GM23338 (cell line): ENCODE measurements around the gene BAX.

Experiments used
- CREB1 ChIP-seq: fragments of 250-450 bp; sonication (Bioruptor Pico); IDR thresholded peaks from 2 replicates; pipeline ENCODE4 v1.5.0; 2020; ENCODE audit warnings: low read depth, mild to moderate bottlenecking, moderate library complexity
- CTCF ChIP-seq, 2 experiments: fragments of 200-600 bp in 1 of 2; sonication (generic) in 1 of 2; conservative IDR thresholded peaks; 2 replicates each; pipeline versions ENCODE4 v1.5.1 to v1.6.1; 2016 to 2017; ENCODE audit warnings: antibody characterized with exemption in 2 of 2, low read depth in 2 of 2, mild to moderate bottlenecking in 2 of 2, moderate library complexity in 1 of 2
- EZH2 ChIP-seq: fragments of 200-600 bp; sonication (generic); IDR thresholded peaks from one replicate; pipeline ENCODE4 v1.8.0; 2017; ENCODE audit warnings: antibody characterized with exemption, mild to moderate bottlenecking, low read depth; ENCODE audit not compliant: unreplicated experiment
- EZH2phosphoT487 ChIP-seq: fragments of 200-600 bp; sonication (generic); IDR thresholded peaks from one replicate; pipeline ENCODE4 v1.8.1; 2018; ENCODE audit warnings: antibody characterized with exemption; ENCODE audit not compliant: unreplicated experiment
- JUNB ChIP-seq: IDR thresholded peaks from one replicate; pipeline ENCODE4 v1.6.1; 2016; ENCODE audit warnings: antibody characterized with exemption; ENCODE audit not compliant: unreplicated experiment
- POLR2AphosphoS5 ChIP-seq: IDR thresholded peaks from 2 replicates; pipeline ENCODE4 v1.6.1; 2016; ENCODE audit warnings: antibody characterized with exemption, low read depth
- STAT1 ChIP-seq: IDR thresholded peaks from one replicate; pipeline ENCODE4 v1.6.1; 2016; ENCODE audit warnings: antibody characterized with exemption; ENCODE audit not compliant: unreplicated experiment
- ZNF331 ChIP-seq: fragments of 250-450 bp; sonication (Bioruptor Pico); IDR thresholded peaks from 2 replicates; pipeline ENCODE4 v1.5.0; 2020; ENCODE audit warnings: low read depth, mild to moderate bottlenecking, moderate library complexity
- TF ChIP-seq, protein P1 (sequence below): IDR thresholded peaks from one replicate; pipeline ENCODE4 v1.6.1; 2018; ENCODE audit warnings: antibody characterized with exemption; ENCODE audit not compliant: unreplicated experiment
- TF ChIP-seq, protein P2 (sequence below): IDR thresholded peaks from 2 replicates; pipeline ENCODE4 v1.6.1; 2016; ENCODE audit warnings: antibody characterized with exemption
- TF ChIP-seq, protein P3 (sequence below): fragments of 250-450 bp; sonication (Bioruptor Pico); IDR thresholded peaks from 2 replicates; pipeline ENCODE4 v1.5.0; 2020; ENCODE audit warnings: mild to moderate bottlenecking, moderate library complexity

DNA sequence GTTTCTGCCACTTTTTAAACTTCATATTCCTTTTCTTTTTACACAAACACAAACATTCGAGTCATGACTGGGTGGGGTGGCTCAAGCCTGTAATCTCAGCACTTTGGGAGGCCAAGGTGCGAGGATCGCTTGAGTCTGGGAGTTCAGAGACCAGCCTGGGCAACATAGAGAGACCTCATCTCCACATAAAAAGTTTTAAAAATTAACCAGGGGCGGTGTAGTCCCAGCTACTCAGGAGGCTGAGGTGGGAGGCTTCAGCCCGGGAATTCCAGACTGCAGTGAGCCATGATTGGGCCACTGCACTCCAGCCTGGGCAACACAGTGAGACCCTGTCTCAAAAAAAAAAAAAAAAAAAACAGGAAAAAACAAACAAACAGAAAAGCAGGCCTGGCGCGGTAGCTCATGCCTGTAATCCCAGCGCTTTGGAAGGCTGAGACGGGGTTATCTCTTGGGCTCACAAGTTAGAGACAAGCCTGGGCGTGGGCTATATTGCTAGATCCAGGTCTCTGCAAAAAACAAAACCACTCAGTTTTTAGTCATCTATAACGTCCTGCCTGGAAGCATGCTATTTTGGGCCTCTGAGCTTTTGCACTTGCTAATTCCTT, 583 bp upstream of the BAX start:
- TF ChIP-seq CTCF (conservative IDR thresholded peaks at IDR 0.05; ENCODE audit: low read depth in 2 of 2) (no peak), EZH2 (no peak), POLR2AphosphoS5 (no peak), JUNB (no peak), EZH2phosphoT487 (no peak), CREB1 (CRISPR knock-in tag) (no peak), ZNF331 (CRISPR knock-in tag) (no peak), STAT1 (no peak)
- TF ChIP-seq, protein P1, sequence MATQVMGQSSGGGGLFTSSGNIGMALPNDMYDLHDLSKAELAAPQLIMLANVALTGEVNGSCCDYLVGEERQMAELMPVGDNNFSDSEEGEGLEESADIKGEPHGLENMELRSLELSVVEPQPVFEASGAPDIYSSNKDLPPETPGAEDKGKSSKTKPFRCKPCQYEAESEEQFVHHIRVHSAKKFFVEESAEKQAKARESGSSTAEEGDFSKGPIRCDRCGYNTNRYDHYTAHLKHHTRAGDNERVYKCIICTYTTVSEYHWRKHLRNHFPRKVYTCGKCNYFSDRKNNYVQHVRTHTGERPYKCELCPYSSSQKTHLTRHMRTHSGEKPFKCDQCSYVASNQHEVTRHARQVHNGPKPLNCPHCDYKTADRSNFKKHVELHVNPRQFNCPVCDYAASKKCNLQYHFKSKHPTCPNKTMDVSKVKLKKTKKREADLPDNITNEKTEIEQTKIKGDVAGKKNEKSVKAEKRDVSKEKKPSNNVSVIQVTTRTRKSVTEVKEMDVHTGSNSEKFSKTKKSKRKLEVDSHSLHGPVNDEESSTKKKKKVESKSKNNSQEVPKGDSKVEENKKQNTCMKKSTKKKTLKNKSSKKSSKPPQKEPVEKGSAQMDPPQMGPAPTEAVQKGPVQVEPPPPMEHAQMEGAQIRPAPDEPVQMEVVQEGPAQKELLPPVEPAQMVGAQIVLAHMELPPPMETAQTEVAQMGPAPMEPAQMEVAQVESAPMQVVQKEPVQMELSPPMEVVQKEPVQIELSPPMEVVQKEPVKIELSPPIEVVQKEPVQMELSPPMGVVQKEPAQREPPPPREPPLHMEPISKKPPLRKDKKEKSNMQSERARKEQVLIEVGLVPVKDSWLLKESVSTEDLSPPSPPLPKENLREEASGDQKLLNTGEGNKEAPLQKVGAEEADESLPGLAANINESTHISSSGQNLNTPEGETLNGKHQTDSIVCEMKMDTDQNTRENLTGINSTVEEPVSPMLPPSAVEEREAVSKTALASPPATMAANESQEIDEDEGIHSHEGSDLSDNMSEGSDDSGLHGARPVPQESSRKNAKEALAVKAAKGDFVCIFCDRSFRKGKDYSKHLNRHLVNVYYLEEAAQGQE, result no peak
- TF ChIP-seq, protein P2, sequence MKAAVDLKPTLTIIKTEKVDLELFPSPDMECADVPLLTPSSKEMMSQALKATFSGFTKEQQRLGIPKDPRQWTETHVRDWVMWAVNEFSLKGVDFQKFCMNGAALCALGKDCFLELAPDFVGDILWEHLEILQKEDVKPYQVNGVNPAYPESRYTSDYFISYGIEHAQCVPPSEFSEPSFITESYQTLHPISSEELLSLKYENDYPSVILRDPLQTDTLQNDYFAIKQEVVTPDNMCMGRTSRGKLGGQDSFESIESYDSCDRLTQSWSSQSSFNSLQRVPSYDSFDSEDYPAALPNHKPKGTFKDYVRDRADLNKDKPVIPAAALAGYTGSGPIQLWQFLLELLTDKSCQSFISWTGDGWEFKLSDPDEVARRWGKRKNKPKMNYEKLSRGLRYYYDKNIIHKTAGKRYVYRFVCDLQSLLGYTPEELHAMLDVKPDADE, result no peak
- TF ChIP-seq, protein P3, sequence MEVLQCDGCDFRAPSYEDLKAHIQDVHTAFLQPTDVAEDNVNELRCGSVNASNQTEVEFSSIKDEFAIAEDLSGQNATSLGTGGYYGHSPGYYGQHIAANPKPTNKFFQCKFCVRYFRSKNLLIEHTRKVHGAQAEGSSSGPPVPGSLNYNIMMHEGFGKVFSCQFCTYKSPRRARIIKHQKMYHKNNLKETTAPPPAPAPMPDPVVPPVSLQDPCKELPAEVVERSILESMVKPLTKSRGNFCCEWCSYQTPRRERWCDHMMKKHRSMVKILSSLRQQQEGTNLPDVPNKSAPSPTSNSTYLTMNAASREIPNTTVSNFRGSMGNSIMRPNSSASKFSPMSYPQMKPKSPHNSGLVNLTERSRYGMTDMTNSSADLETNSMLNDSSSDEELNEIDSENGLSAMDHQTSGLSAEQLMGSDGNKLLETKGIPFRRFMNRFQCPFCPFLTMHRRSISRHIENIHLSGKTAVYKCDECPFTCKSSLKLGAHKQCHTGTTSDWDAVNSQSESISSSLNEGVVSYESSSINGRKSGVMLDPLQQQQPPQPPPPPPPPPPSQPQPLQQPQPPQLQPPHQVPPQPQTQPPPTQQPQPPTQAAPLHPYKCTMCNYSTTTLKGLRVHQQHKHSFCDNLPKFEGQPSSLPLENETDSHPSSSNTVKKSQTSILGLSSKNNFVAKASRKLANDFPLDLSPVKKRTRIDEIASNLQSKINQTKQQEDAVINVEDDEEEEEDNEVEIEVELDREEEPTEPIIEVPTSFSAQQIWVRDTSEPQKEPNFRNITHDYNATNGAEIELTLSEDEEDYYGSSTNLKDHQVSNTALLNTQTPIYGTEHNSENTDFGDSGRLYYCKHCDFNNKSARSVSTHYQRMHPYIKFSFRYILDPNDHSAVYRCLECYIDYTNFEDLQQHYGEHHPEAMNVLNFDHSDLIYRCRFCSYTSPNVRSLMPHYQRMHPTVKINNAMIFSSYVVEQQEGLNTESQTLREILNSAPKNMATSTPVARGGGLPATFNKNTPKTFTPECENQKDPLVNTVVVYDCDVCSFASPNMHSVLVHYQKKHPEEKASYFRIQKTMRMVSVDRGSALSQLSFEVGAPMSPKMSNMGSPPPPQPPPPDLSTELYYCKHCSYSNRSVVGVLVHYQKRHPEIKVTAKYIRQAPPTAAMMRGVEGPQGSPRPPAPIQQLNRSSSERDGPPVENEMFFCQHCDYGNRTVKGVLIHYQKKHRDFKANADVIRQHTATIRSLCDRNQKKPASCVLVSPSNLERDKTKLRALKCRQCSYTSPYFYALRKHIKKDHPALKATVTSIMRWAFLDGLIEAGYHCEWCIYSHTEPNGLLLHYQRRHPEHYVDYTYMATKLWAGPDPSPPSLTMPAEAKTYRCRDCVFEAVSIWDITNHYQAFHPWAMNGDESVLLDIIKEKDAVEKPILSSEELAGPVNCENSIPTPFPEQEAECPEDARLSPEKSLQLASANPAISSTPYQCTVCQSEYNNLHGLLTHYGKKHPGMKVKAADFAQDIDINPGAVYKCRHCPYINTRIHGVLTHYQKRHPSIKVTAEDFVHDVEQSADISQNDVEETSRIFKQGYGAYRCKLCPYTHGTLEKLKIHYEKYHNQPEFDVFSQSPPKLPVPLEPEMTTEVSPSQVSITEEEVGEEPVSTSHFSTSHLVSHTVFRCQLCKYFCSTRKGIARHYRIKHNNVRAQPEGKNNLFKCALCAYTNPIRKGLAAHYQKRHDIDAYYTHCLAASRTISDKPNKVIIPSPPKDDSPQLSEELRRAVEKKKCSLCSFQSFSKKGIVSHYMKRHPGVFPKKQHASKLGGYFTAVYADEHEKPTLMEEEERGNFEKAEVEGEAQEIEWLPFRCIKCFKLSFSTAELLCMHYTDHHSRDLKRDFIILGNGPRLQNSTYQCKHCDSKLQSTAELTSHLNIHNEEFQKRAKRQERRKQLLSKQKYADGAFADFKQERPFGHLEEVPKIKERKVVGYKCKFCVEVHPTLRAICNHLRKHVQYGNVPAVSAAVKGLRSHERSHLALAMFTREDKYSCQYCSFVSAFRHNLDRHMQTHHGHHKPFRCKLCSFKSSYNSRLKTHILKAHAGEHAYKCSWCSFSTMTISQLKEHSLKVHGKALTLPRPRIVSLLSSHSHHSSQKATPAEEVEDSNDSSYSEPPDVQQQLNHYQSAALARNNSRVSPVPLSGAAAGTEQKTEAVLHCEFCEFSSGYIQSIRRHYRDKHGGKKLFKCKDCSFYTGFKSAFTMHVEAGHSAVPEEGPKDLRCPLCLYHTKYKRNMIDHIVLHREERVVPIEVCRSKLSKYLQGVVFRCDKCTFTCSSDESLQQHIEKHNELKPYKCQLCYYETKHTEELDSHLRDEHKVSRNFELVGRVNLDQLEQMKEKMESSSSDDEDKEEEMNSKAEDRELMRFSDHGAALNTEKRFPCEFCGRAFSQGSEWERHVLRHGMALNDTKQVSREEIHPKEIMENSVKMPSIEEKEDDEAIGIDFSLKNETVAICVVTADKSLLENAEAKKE, result no peak
